GM18867 (cell line): Measurements from ENCODE around the gene PYCR2.
"Not testable (repeated sequence)": the region's sequence is repeated elsewhere in the genome, so short reads cannot be mapped to it uniquely, and the experiment has no call there.

Experiments used
- ATAC-seq: cut with Tn5 transposase; IDR thresholded peaks from one replicate; pipeline ENCODE4 v1.9.1; 2021; ENCODE audit warnings: mild to moderate bottlenecking, moderate library complexity; ENCODE audit not compliant: unreplicated experiment

The PYCR2 gene

DNA sequence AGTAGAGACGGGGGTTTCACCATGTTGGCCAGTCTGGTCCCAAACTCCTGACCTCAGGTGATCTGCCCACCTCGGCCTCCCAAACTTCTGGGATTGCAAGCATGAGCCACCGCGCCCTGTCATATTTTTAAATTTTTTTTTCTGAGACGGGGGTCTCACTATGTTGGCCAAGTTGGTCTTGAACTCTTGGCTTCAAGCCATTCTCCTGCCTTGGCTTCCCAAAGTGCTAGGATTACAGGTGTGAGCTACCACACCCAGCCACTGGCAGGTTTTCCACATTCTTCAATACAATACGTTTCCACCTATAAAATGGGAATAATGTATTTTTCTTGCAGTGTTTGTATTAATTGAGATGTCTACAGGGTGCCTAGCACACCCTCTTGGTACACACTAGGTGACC, 31.7 kb downstream of the PYCR2 start:
- no peak for ATAC-seq

DNA sequence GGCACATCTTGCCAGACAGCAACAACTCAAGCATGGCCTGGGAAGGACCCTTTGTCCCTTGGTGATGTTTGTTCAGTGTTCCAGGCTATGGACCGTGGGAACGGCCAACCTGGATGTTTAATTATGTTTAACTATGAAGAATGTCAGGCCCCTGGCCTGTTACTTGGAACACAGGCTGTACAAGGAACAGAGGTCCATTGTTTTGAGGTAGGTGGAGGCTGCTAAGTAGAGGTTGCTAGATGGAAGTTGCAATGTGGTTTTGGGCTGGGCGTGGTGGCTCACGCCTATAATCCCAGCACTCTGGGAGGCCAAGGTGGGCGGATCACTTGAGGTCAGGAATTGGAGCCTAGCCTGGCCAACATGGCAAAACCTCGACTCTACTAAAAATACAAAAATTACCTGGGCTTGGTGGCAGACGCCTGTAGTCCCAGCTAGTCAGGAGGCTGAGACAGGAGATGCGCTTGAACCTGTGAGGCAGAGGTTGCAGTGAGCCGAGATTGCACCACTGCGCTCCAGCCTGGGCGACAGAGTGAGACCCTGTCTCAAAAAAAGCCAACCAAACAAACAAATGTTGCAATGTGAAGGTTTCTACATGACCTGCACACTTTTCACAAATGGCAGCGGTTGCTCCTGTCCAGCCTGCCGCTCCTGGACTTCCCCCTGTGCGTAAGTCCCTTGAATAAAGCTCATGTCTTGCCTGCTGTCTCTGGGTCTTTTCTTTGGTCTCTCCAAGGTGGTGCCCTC, 32.6 kb downstream of the PYCR2 start:
- ATAC-seq, result no peak

GRCh38 chr1:225890346-225891228, 33.5 kb downstream of the PYCR2 start:
- ATAC-seq, result no peak

DNA sequence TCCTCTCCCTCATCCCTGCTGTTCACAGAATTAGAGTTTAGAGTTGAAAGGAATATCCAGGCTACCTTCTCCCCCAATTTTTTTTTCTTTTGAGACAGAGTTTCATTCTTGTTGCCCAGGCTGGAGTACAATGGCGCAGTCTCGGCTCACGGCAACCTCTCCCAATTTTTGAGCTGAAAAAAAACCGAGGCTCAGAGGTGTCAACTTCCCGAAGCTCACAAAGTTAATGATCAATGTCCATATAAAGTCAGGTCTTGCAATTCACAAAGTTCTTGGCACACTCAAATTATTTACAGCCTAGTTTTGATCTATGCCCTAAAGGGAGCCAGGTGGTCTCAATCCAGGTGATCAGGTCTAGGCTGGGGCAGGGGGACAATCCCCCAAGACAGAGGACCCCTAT, 34.3 kb downstream of the PYCR2 start:
- no peak for ATAC-seq

- no peak for ATAC-seq
Measured at GRCh38 chr1:225888898-225889601, 35.0 kb downstream of the PYCR2 start, which contains the start of gene LEFTY1. Gene LEFTY1 (minus strand): TSS chr1:225889146. CDS start chr1:225889066, 80 bp downstream.

DNA sequence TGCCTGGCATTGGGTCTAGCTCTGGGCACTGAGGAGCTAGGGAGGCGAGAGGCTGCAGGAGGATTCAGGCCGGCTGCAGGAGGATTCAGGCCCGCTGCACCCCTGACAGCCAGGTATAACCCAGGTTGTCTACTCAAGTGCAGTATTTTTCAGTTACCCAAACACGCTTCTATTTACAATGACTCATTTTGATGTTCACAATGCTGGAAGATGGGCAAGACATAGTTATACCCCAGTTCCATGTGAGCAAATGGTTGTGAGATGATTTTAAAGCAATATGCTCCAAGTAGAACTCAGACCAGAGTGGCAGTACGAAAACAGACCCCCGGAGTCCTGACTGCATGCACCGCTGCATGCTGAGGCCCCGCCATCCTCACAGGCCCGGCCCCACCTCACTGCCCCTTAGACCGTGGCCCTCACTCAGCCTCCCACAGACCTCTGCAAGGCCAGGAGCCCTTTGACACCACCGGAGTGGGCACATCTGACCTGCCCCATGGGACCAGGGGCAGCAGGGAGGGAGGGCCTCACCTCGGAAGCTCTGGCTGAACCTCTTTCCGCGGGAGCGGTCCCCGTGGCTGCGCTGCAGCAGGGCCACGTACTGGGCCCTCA, 35.7 kb downstream of the PYCR2 start:
- ATAC-seq, result no peak

- ATAC-seq, result not testable (repeated sequence)
Measured at GRCh38 chr1:225887554-225888288, 36.3 kb downstream of the PYCR2 start.

- no peak for ATAC-seq
Measured at GRCh38 chr1:225887030-225887314, 37.1 kb downstream of the PYCR2 start.

DNA sequence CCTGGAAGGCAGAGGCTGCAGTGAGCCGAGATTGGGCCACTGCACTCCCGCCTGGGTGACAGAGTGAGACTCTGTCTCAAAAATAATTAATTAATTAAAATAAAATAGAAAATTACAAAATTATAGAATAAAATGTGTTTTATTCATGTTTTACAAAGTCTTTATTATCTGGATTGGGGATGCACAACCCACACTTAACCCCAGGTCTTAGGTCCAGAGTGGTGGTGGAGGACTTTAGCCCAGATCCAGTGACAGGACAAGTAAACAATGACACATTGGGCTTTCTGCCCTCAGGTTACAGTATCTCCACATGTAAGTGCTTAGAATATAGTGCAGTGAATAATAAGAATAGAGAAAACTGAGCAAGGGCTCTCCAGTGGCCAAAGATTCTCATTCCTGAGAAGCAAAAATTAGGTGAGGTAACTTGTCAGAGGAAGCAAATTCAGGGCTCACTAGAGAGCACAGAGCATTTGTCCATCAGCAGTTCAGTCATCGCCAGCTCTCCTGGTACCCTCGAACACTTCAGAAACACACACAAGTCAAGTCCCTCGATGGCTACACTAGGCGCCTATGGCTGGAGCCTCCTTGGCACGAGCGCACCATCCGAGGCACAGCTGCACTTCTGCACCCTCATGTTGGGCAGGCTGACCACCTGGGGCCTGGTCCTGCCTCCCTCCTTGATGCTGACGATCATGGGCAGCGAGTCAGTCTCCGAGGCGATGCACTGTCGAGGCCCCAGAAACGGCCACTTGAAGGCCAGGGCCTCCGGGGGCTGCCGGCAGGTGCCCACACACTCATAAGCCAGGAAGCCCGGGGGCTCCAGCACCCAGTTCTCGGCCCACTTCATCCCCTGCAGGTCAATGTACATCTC, 37.7 kb downstream of the PYCR2 start:
- ATAC-seq, result no peak

DNA sequence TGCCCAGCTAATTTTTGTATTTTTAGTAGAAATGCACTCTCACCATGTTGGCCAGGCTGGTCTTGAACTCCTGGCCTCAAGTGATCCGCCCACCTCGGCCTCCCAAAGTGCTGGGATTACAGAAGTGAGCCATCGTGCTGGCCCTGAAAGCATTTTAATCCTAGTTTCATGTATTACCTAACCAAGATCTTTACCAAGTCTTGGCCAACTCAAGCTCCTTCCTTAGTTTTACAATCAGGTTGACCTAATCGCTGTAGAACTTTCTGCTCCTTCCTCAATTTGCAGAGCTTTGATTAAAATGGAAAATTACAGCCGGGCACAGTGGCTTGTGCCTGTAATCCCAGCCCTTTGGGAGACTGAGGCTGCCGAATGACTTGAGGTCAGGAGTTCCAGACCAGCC, 38.7 kb downstream of the PYCR2 start:
- ATAC-seq, result no peak

GRCh38 chr1:225883616-225884265, 40.3 kb downstream of the PYCR2 start:
- no peak for ATAC-seq

DNA sequence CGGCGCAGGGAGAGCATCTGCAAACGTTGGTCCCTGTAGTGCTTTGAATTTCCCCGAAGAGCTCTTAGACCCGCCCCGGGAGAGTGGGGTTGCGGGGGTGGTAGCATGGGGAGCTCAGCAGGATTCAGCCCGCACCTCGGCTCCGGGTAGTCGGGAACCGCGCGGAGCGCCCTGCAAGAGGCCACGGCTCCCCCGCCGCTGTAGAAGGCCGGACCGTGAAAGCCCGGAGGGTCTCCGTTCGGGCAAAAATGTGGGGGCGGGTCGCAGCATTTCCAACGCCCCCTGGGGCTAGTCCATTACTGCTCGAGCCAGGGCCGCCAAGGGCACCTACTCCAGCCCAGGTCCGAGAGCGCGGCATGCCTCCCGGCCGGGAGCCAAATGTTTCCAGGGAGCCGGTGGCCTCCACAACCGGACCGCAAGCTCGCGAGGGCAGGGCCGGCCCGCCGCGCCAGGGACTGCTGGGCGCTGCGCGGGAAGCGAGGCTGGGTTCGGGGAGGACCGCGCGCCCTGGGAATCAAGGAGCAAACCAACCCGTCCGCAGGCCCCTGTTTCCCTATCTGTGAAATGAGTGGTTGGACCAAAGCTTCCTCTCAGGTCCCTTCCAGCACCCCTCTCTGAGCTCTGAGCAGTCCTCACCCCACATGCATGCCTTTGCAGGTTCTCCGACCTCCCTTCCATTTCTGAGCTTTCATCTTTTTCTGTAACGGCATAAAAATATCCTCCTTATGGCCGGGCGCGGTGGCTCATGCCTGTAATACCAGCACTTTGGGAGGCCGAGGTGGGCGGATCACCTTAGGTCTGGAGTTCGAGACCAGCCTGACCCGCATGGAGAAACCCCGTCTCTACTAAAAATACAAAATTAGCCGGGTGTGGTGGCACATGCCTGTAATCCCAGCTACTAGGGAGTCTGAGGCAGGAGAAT, 41.1 kb downstream of the PYCR2 start:
- ATAC-seq, result peak; percentile 35

- peak; percentile 82 for ATAC-seq
Measured at GRCh38 chr1:225881959-225882693, 41.9 kb downstream of the PYCR2 start, which contains the start of gene TMEM63A. Gene TMEM63A (minus strand): TSS chr1:225882380. CDS start chr1:225877580, 4,800 bp downstream.

GRCh38 chr1:225881081-225881958, 42.7 kb downstream of the PYCR2 start:
- ATAC-seq, result peak; percentile 19

DNA sequence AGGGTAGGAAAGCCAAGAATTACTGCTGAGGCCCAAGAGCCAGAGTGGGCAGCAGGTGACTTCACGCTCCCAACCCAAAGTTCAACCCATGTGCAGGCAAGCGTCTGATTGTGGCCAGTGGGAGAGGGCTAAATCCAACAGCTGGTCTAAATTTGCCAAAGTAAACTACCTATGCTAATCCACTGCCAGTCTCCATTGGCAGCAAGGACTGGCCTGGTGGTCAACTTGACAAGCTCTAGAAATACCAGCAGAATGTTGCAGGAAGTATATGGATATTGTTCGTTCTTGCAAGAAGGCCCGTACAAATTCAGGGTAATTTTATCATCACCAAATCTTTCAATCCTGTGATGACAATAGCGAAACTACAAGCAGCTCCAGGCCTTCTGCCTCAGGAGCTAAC, 43.4 kb downstream of the PYCR2 start:
- no peak for ATAC-seq

DNA sequence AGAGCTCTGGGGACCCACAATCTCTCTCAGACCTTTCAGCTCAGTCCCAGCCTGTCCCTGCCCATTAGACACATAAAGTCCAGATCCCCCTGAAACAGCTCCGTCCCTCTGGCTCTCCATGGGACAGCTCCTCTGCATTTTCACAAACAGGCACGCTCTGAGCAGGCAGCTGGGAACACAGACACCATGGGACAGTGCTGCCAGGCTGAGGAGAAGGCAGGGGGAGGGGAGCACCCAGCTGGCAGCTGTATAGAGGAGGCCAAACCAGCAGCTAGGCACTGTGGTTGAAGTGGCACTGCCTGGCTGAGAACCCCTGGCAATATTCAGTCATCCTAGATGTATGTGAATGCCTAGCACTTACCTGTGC, 43.8 kb downstream of the PYCR2 start:
- ATAC-seq, result no peak
